ENCODE measurements around the gene ATN1.

The ATN1 gene

DNA sequence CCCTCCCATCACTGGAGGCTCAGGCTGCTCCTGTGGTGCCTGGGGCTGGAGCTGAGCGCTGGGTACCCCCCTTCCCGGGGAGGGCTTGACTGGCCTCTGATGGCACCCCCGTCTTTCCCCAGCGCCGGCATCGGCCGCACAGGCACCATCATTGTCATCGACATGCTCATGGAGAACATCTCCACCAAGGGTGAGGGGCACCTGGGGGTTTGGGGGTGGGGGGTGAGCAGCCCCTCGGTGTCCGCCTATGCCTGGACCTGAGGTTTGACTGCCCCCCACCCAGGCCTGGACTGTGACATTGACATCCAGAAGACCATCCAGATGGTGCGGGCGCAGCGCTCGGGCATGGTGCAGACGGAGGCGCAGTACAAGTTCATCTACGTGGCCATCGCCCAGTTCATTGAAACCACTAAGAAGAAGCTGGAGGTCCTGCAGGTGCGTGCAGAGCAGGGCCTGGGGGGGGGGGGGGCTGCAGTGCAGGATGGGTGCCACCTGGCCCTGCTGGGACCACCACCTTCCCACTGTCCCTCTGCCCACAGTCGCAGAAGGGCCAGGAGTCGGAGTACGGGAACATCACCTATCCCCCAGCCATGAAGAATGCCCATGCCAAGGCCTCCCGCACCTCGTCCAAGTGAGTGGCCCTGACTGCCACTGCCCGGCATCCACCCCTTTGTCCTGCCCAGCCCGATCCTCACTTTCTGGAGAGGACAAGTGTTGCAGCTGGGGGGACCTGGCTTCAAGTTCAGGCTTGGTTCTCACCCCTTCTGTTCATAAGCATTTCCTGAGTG lies 32.2 kb downstream of the ATN1 start:
- DNase-seq = no peak

GRCh38 chr12:6960593-6961277 lies 33.0 kb downstream of the ATN1 start:
- DNase-seq = no peak

- no peak for DNase-seq
Measured at GRCh38 chr12:6961278-6961694, 33.5 kb downstream of the ATN1 start.

- peak; percentile 64 for DNase-seq
Measured at GRCh38 chr12:6961695-6962284, 34.0 kb downstream of the ATN1 start.

DNA sequence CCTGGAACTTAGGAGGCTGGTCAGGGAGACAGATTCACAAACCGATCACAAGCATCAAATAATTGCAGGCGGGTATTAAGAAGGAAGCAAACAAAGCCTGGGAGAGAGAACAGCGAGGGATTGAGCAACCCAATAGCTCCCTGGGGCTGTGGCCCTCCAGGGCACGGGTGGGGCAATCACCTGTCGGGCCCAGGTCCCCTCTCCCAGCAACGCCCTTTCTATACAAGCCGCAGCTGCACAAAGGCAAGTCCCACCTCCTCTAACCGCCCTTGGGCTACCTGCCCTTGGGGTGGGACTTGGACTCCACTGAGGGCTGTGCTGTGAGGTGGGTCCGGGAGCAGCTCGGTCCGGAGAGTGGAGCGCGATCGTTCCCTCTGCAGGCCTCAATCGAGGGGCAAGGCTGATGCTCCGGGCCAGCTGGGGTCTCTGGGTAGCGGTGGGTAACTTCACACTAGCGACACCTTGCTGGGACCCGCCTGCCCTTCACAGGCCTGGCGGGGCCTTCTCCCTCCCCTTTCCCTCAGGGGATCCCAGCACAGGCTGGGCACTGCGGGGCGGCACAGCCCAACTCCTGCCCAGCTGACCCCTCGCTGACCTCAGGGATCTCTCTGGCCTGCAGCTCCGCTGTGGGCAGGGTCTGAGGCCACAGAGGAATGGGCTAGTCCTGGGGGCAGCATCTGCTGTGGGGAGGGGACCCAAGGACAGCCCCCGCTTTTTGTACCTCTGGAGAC lies 34.7 kb downstream of the ATN1 start:
- DNase-seq = peak; percentile 64

GRCh38 chr12:6963016-6963731 lies 35.4 kb downstream of the ATN1 start:
- DNase-seq = peak; percentile 63

DNA sequence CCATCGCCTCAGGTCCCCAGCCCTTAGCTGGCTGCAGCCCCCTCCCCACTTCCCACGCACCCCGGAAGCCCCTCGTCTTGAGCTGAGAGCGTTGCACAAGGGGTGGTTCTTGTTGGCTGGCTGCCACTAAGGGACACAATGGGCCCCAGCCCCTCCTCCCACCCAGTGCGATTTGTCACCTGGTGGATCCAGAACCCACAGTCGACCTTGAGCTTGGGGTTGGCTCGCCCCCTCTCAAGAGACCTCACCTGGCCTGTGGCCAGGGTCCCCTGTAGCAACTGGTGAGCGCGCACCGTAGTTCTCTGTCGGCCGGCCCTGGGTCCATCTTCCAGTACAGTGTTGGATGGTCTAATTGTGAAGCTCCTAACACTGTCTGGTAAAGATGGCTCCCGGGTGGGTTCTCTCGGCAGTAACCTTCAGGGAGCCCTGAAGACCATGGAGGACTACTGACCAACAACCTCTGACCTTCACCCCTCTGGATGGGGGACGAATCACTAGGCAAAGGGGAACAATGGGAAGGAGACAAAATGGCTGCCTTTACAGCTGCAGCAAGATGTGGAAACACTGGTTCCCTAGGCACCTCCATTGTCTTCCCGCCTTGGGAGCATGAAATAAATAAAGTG lies 36.1 kb downstream of the ATN1 start:
- DNase-seq = no peak

- no peak for DNase-seq
Measured at GRCh38 chr12:6964605-6965025, 36.9 kb downstream of the ATN1 start.

DNA sequence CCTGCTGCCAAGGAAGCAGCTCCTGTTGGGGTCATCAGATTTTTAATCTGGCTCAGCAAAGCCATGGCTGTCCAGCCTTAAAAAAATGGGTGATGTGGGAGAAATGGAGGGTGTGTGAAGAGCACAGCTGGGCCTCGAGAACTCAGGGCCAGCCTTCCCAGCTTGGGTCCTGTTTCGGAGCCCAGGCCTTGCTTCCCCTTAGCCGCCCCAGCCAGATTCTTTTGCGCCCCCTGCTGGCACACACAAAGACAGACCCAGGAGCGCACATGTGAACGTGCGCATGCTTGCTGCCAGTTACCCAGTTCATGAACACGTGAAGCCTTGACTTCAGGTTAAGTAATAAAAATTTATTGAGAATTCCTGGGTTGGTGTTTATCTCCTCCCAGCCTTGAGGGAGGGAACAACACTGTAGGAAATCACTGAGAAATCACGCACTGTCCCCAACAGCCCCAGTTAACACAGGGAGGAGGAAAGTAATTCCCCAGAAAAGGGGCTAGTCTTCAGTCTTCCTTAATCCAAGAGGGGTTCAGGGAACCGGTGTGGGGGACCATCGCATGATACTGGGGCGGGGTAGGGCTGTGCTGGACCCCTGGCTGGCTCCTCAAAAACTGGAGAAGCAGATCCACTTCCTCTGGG lies 37.4 kb downstream of the ATN1 start:
- DNase-seq = peak; percentile 36

- no peak for DNase-seq
Measured at GRCh38 chr12:6965714-6966113, 38.0 kb downstream of the ATN1 start.

DNA sequence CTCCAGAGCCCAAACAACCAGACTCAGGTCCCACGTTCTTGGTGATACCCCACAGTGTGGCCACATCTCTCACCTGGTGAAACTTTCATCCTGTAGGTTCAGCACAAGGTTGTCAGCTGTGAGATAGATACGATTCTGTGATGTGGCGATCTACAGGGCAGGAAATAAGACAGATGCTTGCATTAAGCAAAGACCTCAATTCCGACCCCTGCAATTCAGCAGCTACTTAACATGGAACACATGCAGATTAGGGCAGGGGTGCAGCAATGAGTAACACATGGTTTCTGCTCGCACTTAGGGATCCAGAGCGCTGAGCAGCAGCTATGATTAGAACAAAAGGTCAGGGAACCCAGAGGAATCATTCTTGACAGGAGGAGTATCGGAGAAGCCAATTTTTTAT lies 38.6 kb downstream of the ATN1 start:
- DNase-seq = no peak

- DNase-seq = no peak
Measured at GRCh38 chr12:6967651-6968100, 39.9 kb downstream of the ATN1 start.

- DNase-seq = no peak
Measured at GRCh38 chr12:6968426-6968825, 40.7 kb downstream of the ATN1 start.

GRCh38 chr12:6970096-6970527 lies 42.4 kb downstream of the ATN1 start:
- DNase-seq = no peak

DNA sequence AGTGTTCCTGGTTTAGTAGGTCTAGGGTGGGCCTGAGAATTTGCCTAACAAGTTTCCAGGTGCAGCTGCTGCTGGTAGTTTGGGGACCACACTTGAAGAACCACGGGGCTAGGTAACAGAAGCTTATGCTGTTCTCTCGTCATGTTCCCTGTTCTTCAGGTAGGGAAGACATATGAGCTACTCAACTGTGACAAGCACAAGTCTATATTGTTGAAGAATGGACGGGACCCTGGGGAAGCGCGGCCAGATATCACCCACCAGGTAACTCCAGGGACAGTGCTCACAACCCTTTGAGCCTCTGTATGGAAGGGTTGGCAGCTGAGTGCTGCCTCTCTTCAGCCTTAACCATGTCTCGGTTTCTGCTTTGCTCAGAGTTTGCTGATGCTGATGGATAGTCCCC lies 46.4 kb downstream of the ATN1 start:
- DNase-seq = no peak

GRCh38 chr12:6975297-6976032 lies 47.7 kb downstream of the ATN1 start:
- no peak for DNase-seq

DNA sequence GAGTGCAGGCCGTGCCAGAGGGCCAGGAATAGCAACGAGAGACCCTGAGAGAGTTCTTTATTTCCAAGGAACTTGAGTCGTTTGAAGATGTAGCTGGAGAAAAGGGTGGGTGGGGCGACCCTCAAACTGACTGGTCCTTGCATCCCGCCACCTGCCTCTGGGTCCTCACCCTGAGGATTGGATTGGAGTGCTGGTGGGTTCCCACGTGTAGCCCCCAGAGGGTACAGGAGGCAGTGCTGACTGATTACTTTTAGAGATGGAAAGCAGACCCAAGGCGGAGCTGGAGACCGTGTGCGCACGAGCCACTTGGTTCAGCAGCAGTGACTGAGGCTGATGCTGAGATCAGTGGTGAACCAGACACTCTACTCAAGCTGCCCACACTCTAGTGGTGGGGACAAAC lies 49.9 kb downstream of the ATN1 start:
- no peak for DNase-seq

DNA sequence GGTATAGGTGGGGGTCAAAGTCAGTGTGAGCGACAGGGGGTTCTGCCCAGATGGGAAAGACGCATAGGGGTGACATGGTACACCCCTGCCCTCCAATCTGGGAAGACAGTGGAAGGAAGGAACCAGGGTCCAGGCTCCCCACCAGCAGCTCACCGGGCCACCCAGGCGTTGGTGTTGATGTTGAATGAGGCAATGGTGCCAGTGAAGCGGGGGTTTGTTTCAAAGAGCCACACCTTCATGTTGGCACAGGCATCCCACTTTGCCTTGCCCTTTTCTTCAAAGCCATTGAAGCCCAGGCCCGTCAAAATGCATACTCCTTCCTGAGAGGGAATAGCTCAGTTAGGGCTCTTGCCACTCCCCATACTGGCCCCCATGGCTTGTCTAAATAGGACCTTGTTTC lies 50.4 kb downstream of the ATN1 start:
- no peak for DNase-seq

- DNase-seq = no peak
Measured at GRCh38 chr12:6978611-6979011, 50.9 kb downstream of the ATN1 start.

- DNase-seq = no peak
Measured at GRCh38 chr12:6979021-6979420, 51.3 kb downstream of the ATN1 start.

DNA sequence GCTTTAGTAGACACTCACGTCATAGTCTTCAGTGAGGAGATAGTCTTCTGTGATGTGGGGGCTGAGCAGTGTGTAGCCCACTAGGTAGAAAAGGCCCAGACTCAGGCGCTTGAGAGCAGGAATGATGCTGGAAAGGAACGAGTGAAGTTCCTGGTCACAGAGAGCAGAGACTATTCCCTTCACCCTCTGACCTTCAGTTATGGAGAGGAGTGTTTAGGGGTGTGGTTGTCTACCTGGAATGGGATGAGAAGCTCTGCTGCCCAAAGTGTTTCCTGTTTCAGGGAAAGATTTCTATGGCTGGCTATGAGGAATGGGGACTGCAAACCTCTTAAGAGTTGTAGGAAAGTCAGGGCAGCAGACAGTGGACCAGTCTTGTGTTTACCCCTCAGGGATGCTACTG lies 51.7 kb downstream of the ATN1 start:
- no peak for DNase-seq
